Activated naive CD4-positive, alpha-beta T cell treated with anti-CD3 and anti-CD28 coated beads, Interleukin-2, amount 50 U/mL, for 16 hours (primary cell): ENCODE measurements around the gene HIP1.
"Not testable (repeated sequence)": the region's sequence is repeated elsewhere in the genome, so short reads cannot be mapped to it uniquely, and the experiment has no call there.

ENCODE experiments used
- DNase-seq: peaks from one replicate; pipeline ENCODE4 v3.0.0-alpha.2; 2020

The HIP1 gene

GRCh38 chr7:75485355-75485978 is 253.3 kb downstream of the HIP1 start:
- not testable (repeated sequence) for DNase-seq
